ENCODE results near the gene SPTY2D1.
"Not testable (repeated sequence)": the region's sequence is repeated elsewhere in the genome, so short reads cannot be mapped to it uniquely, and the experiment has no call there.

GRCh38 chr11:18681949-18682348 lies 47.8 kb upstream of the SPTY2D1 start:
- TF ChIP-seq YY1 (IDR thresholded peaks at IDR 0.05; ENCODE audit: insufficient read depth, insufficient read length); SUZ12 (IDR thresholded peaks at IDR 0.05; ENCODE audit: extremely low read depth, insufficient read depth, insufficient read length); ZNF274 (IDR thresholded peaks at IDR 0.05; ENCODE audit: low read depth, low read length): not testable (repeated sequence)

Data from NT2/D1 (cell line).